Measurements from ENCODE around the gene DRICH1. TPM values are rescaled to one million over a fixed set of nuclear protein-coding genes. Genes with fewer than 3 reads are reported as not detected.
A peak's percentile ranks its signal among the peaks of the same experiment; 100 is the strongest.
"Not testable (repeated sequence)": the region's sequence is repeated elsewhere in the genome, so short reads cannot be mapped to it uniquely, and the experiment has no call there.

Gene DRICH1
- polyA plus RNA-seq, 3 donors, result 1.7 TPM; not detected in 2

- H3K27ac Mint-ChIP-seq, result no peak overlapping the region
- Histone ChIP-seq H3K4me2 (replicated peaks; ENCODE audit: extremely low read depth, low read length, poor library complexity, severe bottlenecking) (no peak overlapping the region), H3K27ac (ENCODE audit: low read depth in 1 of 2, low read length in 2 of 2) (no peak overlapping the region), H3K36me3 (replicated peaks in 1 of 2; ENCODE audit: control insufficient read depth in 1 of 2, insufficient read depth in 2 of 2, low read length in 2 of 2) (no peaks in the 10 kb centered on the region), H2AFZ (ENCODE audit: insufficient read depth, low read depth, low read length, poor library complexity, severe bottlenecking) (no peak overlapping the region), H3K4me1 (ENCODE audit: control insufficient read depth in 1 of 2, insufficient read depth in 2 of 2, low read length in 2 of 2) (no peaks in the 10 kb centered on the region), H3K9ac (ENCODE audit: insufficient read depth, low read length, poor library complexity, severe bottlenecking) (no peak overlapping the region), H3K9me3 (replicated peaks in 1 of 2; ENCODE audit: control insufficient read depth in 1 of 2, insufficient read depth in 1 of 2, low read length in 2 of 2) (no peaks in the 10 kb centered on the region), H3K4me3 (replicated peaks in 1 of 3; ENCODE audit: low read depth in 2 of 3, low read length in 3 of 3) (no peak overlapping the region), H4K20me1 (ENCODE audit: insufficient read depth, low read length) (no peaks in the 10 kb centered on the region), H3K27me3 (ENCODE audit: control insufficient read depth in 2 of 2, insufficient read depth in 2 of 2, low read length in 2 of 2) (no peaks in the 10 kb centered on the region), H3K79me2 (ENCODE audit: insufficient read depth, low read length) (no peaks in the 10 kb centered on the region)
- peaks cover 20 to 26% of the 10 kb centered on the region in 2 donors for H3K36me3 Mint-ChIP-seq
- H3K27me3 Mint-ChIP-seq (ENCODE audit: low read depth in 3 of 3), result peaks cover 0 to 2% (median 0%) of the 10 kb centered on the region in 3 donors
- no peak for DNase-seq
- WGBS (ENCODE audit: insufficient coverage), result 97% methylated on average over 7 of the region's 12 CpGs
- TF ChIP-seq CTCF (IDR thresholded peaks at IDR 0.05), result no peak
- H3K4me3 Mint-ChIP-seq, result no peak overlapping the region
- no peaks in the 10 kb centered on the region for H3K4me1 Mint-ChIP-seq
- peaks cover 0 to 3% (median 2%) of the 10 kb centered on the region in 7 donors for H3K9me3 Mint-ChIP-seq
- intact Hi-C loops (cut with micrococcal nuclease), result no loop called here
Observed at GRCh38 chr22:23638611-23639010, 6.5 kb upstream of the DRICH1 start.

GRCh38 chr22:23635291-23635690, 3.2 kb upstream of the DRICH1 start:
- intact Hi-C loops (cut with micrococcal nuclease); H3K27ac ChIP-seq (ENCODE audit: low read depth in 1 of 2, low read length in 2 of 2); H3K4me1 Mint-ChIP-seq; H3K79me2 ChIP-seq (ENCODE audit: insufficient read depth, low read length); H3K9ac ChIP-seq (ENCODE audit: insufficient read depth, low read length, poor library complexity, severe bottlenecking); H3K4me1 ChIP-seq (ENCODE audit: control insufficient read depth in 1 of 2, insufficient read depth in 2 of 2, low read length in 2 of 2); H3K9me3 ChIP-seq (replicated peaks in 1 of 2; ENCODE audit: control insufficient read depth in 1 of 2, insufficient read depth in 1 of 2, low read length in 2 of 2); H3K9me3 Mint-ChIP-seq; H3K27me3 ChIP-seq (ENCODE audit: control insufficient read depth in 2 of 2, insufficient read depth in 2 of 2, low read length in 2 of 2); DNase-seq; H3K27me3 Mint-ChIP-seq (ENCODE audit: low read depth in 3 of 3); H3K4me3 Mint-ChIP-seq; H3K36me3 ChIP-seq (replicated peaks in 1 of 2; ENCODE audit: control insufficient read depth in 1 of 2, insufficient read depth in 2 of 2, low read length in 2 of 2); H3K4me2 ChIP-seq (replicated peaks; ENCODE audit: extremely low read depth, low read length, poor library complexity, severe bottlenecking); H2AFZ ChIP-seq (ENCODE audit: insufficient read depth, low read depth, low read length, poor library complexity, severe bottlenecking); H3K4me3 ChIP-seq (replicated peaks in 1 of 3; ENCODE audit: low read depth in 2 of 3, low read length in 3 of 3); H4K20me1 ChIP-seq (ENCODE audit: insufficient read depth, low read length): not testable (repeated sequence)
- H3K36me3 Mint-ChIP-seq, result peaks cover 22 to 28% of the 10 kb centered on the region in 2 donors
- H3K27ac Mint-ChIP-seq, result peak overlapping the region in 1 of 7 donors; percentile 60
- 85% methylated on average over 4 of the region's 8 CpGs for WGBS (ENCODE audit: insufficient coverage)

- H3K9me3 Mint-ChIP-seq; H3K36me3 ChIP-seq (replicated peaks in 1 of 2; ENCODE audit: control insufficient read depth in 1 of 2, insufficient read depth in 2 of 2, low read length in 2 of 2); DNase-seq; H3K36me3 Mint-ChIP-seq; H3K9ac ChIP-seq (ENCODE audit: insufficient read depth, low read length, poor library complexity, severe bottlenecking); H3K4me1 ChIP-seq (ENCODE audit: control insufficient read depth in 1 of 2, insufficient read depth in 2 of 2, low read length in 2 of 2); intact Hi-C loops (cut with micrococcal nuclease); H3K27me3 ChIP-seq (ENCODE audit: control insufficient read depth in 2 of 2, insufficient read depth in 2 of 2, low read length in 2 of 2); H3K27me3 Mint-ChIP-seq (ENCODE audit: low read depth in 3 of 3); H3K27ac Mint-ChIP-seq; H3K4me3 Mint-ChIP-seq; H3K79me2 ChIP-seq (ENCODE audit: insufficient read depth, low read length); H3K9me3 ChIP-seq (replicated peaks in 1 of 2; ENCODE audit: control insufficient read depth in 1 of 2, insufficient read depth in 1 of 2, low read length in 2 of 2); H3K27ac ChIP-seq (ENCODE audit: low read depth in 1 of 2, low read length in 2 of 2); H2AFZ ChIP-seq (ENCODE audit: insufficient read depth, low read depth, low read length, poor library complexity, severe bottlenecking); H3K4me3 ChIP-seq (replicated peaks in 1 of 3; ENCODE audit: low read depth in 2 of 3, low read length in 3 of 3); H3K4me2 ChIP-seq (replicated peaks; ENCODE audit: extremely low read depth, low read length, poor library complexity, severe bottlenecking); H3K4me1 Mint-ChIP-seq; H4K20me1 ChIP-seq (ENCODE audit: insufficient read depth, low read length): not testable (repeated sequence)
- 97% methylated on average over 4 of the region's 6 CpGs for WGBS (ENCODE audit: insufficient coverage)
Observed at GRCh38 chr22:23628056-23628743, 3.9 kb downstream of the DRICH1 start.

Measured in CD14-positive monocyte (primary cell).